Neuronal stem cell (in vitro differentiated cells): ENCODE data around the gene CD276.

Experiments
- DNase-seq: peaks from one replicate; pipeline ENCODE4 v3.0.0-alpha.2; 2013; ENCODE audit warnings: low spot score
- H2AFZ ChIP-seq: one replicate; pipeline ENCODE4 v1.6.1; 2013; ENCODE audit warnings: mild to moderate bottlenecking, low read length, inconsistent platforms
- H2AK5ac ChIP-seq: 2 replicates; pipeline ENCODE4 v1.6.1; 2013; ENCODE audit warnings: low read depth, mild to moderate bottlenecking, inconsistent platforms, low read length, moderate library complexity, mixed read lengths
- H2BK120ac ChIP-seq: 2 replicates; pipeline ENCODE4 v1.6.1; 2013; ENCODE audit warnings: low read depth, mild to moderate bottlenecking, inconsistent platforms, low read length, moderate library complexity, mixed read lengths
- H2BK12ac ChIP-seq: one replicate; pipeline ENCODE4 v1.6.1; 2013; ENCODE audit warnings: low read length, inconsistent platforms
- H2BK15ac ChIP-seq: 2 replicates; pipeline ENCODE4 v1.6.1; 2013; ENCODE audit warnings: mild to moderate bottlenecking, low read length, inconsistent platforms, mixed read lengths
- H2BK5ac ChIP-seq: one replicate; pipeline ENCODE4 v1.6.1; 2013; ENCODE audit warnings: inconsistent platforms, mild to moderate bottlenecking, low read length, moderate library complexity
- H3K14ac ChIP-seq: one replicate; pipeline ENCODE4 v1.6.1; 2013; ENCODE audit warnings: low read length, inconsistent platforms
- H3K18ac ChIP-seq: 2 replicates; pipeline ENCODE4 v1.6.1; 2013; ENCODE audit warnings: low read length, inconsistent platforms
- H3K23ac ChIP-seq: 2 replicates; pipeline ENCODE4 v1.6.1; 2013; ENCODE audit warnings: low read depth, mild to moderate bottlenecking, mixed read lengths, low read length, inconsistent platforms; ENCODE audit not compliant: poor library complexity
- H3K27ac ChIP-seq: replicated peaks from 3 replicates; pipeline ENCODE4 v1.5.1; 2013; ENCODE audit warnings: low read length, inconsistent platforms
- H3K27me3 ChIP-seq, 3 experiments: 2 replicates each; pipeline ENCODE4 v1.6.1; 2013; ENCODE audit warnings: low read length in 3 of 3, mild to moderate bottlenecking in 2 of 3, inconsistent platforms in 1 of 3, low read depth in 1 of 3, mixed read lengths in 1 of 3, moderate library complexity in 1 of 3; ENCODE audit not compliant: control insufficient read depth in 3 of 3, insufficient read depth in 3 of 3
- H3K36me3 ChIP-seq, 2 donors: replicated peaks in 1 of 2; 2 replicates each; pipeline ENCODE4 v1.6.1; 2013; ENCODE audit warnings: low read length in 2 of 2; ENCODE audit not compliant: control insufficient read depth in 2 of 2, insufficient read depth in 2 of 2
- H3K4ac ChIP-seq: 2 replicates; pipeline ENCODE4 v1.6.1; 2013; ENCODE audit warnings: inconsistent platforms, mild to moderate bottlenecking, low read length, moderate library complexity
- H3K4me1 ChIP-seq, 2 donors: 1 replicate in 1 of 2; 2 replicates in 1 of 2; pipeline ENCODE4 v1.6.1; 2013; ENCODE audit warnings: low read length in 2 of 2, low read depth in 1 of 2; ENCODE audit not compliant: control insufficient read depth in 2 of 2, insufficient read depth in 1 of 2
- H3K4me2 ChIP-seq: one replicate; pipeline ENCODE4 v1.6.1; 2013; ENCODE audit warnings: mild to moderate bottlenecking, low read length, inconsistent platforms; ENCODE audit not compliant: insufficient read depth, poor library complexity, severe bottlenecking
- H3K4me3 ChIP-seq, 2 donors: 2 replicates each; pipeline ENCODE4 v1.5.1; 2013; ENCODE audit warnings: low read length in 2 of 2, mild to moderate bottlenecking in 2 of 2, inconsistent platforms in 1 of 2, moderate library complexity in 1 of 2
- H3K79me1 ChIP-seq: one replicate; pipeline ENCODE4 v1.6.1; 2013; ENCODE audit warnings: low read depth, mild to moderate bottlenecking, inconsistent platforms, low read length, moderate library complexity
- H3K9ac ChIP-seq: one replicate; pipeline ENCODE4 v1.6.1; 2013; ENCODE audit warnings: mild to moderate bottlenecking, low read depth, low read length, inconsistent platforms; ENCODE audit not compliant: poor library complexity
- H3K9me3 ChIP-seq, 2 donors: replicated peaks in 1 of 2; 2 replicates each; pipeline versions ENCODE3 to v1.6.1; 2013; ENCODE audit warnings: low read length in 2 of 2, mild to moderate bottlenecking in 2 of 2, inconsistent platforms in 1 of 2, low read depth in 1 of 2, mixed read lengths in 1 of 2, moderate library complexity in 1 of 2; ENCODE audit not compliant: control insufficient read depth in 2 of 2, insufficient read depth in 1 of 2
- H4K8ac ChIP-seq: one replicate; pipeline ENCODE4 v1.6.1; 2013; ENCODE audit warnings: low read depth, mild to moderate bottlenecking, inconsistent platforms, low read length, moderate library complexity
- H4K91ac ChIP-seq: one replicate; pipeline ENCODE4 v1.6.1; 2013; ENCODE audit warnings: low read length, low read depth, mild to moderate bottlenecking, inconsistent platforms; ENCODE audit not compliant: poor library complexity
- WGBS, 2 donors: extraction: QIAGEN DNeasy Blood & Tissue Kit; methylation state at CpG; one replicate each; pipeline ENCODE4 v1.1.7; 2013; ENCODE audit warnings: missing lambda C conversion rate in 2 of 2, mixed read lengths in 1 of 2; ENCODE audit not compliant: insufficient read length in 2 of 2, insufficient replicate concordance in 1 of 2; ENCODE audit errors: extremely low coverage in 2 of 2; 5-methylcytosine and 5-hydroxymethylcytosine counted together

Gene CD276

GRCh38 chr15:73680549-73680948 is 3.6 kb upstream of the CD276 start:
- no peaks in the 10 kb centered on the region for H3K9me3 ChIP-seq
- no peak overlapping the region for H3K9ac ChIP-seq
- H2BK15ac ChIP-seq: no peak overlapping the region
- H3K27me3 ChIP-seq: peaks cover 0 to 13% (median 0%) of the 10 kb centered on the region in 3 experiments
- no peak overlapping the region for H2BK120ac ChIP-seq
- no peak overlapping the region for H2AFZ ChIP-seq
- H2AK5ac ChIP-seq: no peak overlapping the region
- no peak overlapping the region for H3K14ac ChIP-seq
- no peak for DNase-seq
- H3K18ac ChIP-seq: no peak overlapping the region
- H3K4me3 ChIP-seq: no peak overlapping the region
- no peak overlapping the region for H3K23ac ChIP-seq
- no peak overlapping the region for H3K4me2 ChIP-seq
- H3K79me1 ChIP-seq: no peaks in the 10 kb centered on the region
- H3K27ac ChIP-seq: no peak overlapping the region
- no CpG with 5 or more reads among the region's 2 CpGs for WGBS, 2 donors
- peaks cover under 1 to 5% of the 10 kb centered on the region in 2 donors for H3K4me1 ChIP-seq
- H3K36me3 ChIP-seq: no peaks in the 10 kb centered on the region
- no peak overlapping the region for H2BK12ac ChIP-seq
- no peak overlapping the region for H3K4ac ChIP-seq
- H2BK5ac ChIP-seq: no peak overlapping the region
- no peak overlapping the region for H4K91ac ChIP-seq
- no peak overlapping the region for H4K8ac ChIP-seq

- Histone ChIP-seq H3K4me3 (no peak overlapping the region), H3K79me1 (no peaks in the 10 kb centered on the region), H2BK120ac (no peak overlapping the region), H2AK5ac (no peak overlapping the region), H3K4me2 (no peak overlapping the region), H3K27me3 (peaks cover 0 to 10% (median 0%) of the 10 kb centered on the region in 3 experiments), H3K36me3 (no peaks in the 10 kb centered on the region), H4K91ac (no peak overlapping the region), H3K27ac (no peak overlapping the region), H2BK5ac (no peak overlapping the region), H2AFZ (peak overlapping the region; percentile 24), H4K8ac (no peak overlapping the region), H3K9me3 (no peaks in the 10 kb centered on the region), H3K9ac (no peak overlapping the region), H3K4ac (no peak overlapping the region), H3K14ac (no peak overlapping the region), H3K23ac (no peak overlapping the region), H3K18ac (no peak overlapping the region), H3K4me1 (peaks cover 6 to 10% of the 10 kb centered on the region in 2 donors), H2BK15ac (no peak overlapping the region), H2BK12ac (no peak overlapping the region)
- DNase-seq: no peak
- no CpG with 5 or more reads among the region's 3 CpGs for WGBS, 2 donors
These were observed 3.1 kb upstream of the CD276 start for GRCh38 chr15:73681063-73681462.

GRCh38 chr15:73681856-73682599 is 2.2 kb upstream of the CD276 start:
- Histone ChIP-seq H2BK120ac (no peak overlapping the region), H3K18ac (no peak overlapping the region), H3K4me2 (no peak overlapping the region), H3K36me3 (no peaks in the 10 kb centered on the region), H2AFZ (no peak overlapping the region), H3K4me3 (no peak overlapping the region), H3K79me1 (peaks cover 1% of the 10 kb centered on the region), H2AK5ac (no peak overlapping the region), H3K27me3 (peaks cover 0 to 10% (median 0%) of the 10 kb centered on the region in 3 experiments), H3K23ac (no peak overlapping the region), H3K4ac (no peak overlapping the region), H3K4me1 (peaks cover 15 to 20% of the 10 kb centered on the region in 2 donors), H4K91ac (no peak overlapping the region), H3K9ac (no peak overlapping the region), H2BK15ac (peak overlapping the region; percentile 28), H3K9me3 (no peaks in the 10 kb centered on the region), H3K14ac (no peak overlapping the region), H4K8ac (no peak overlapping the region), H2BK5ac (no peak overlapping the region), H2BK12ac (peak overlapping the region; percentile 7), H3K27ac (no peak overlapping the region)
- WGBS, 2 donors: no CpG with 5 or more reads among the region's 3 CpGs
- no peak for DNase-seq

GRCh38 chr15:73682600-73683090 is 1.5 kb upstream of the CD276 start:
- no peak for DNase-seq
- no peak overlapping the region for H4K91ac ChIP-seq

More at GRCh38 chr15:73682600-73683090, 1.5 kb upstream of the CD276 start:
- peaks cover 16 to 25% of the 10 kb centered on the region in 2 donors for H3K4me1 ChIP-seq
- H3K4me3 ChIP-seq: no peak overlapping the region
- H3K4me2 ChIP-seq: no peak overlapping the region
- no peak overlapping the region for H3K27ac ChIP-seq
- H3K23ac ChIP-seq: no peak overlapping the region
- no peak overlapping the region for H2AFZ ChIP-seq
- H3K36me3 ChIP-seq: no peaks in the 10 kb centered on the region
- no peak overlapping the region for H4K8ac ChIP-seq
- peaks cover 0 to 10% (median 0%) of the 10 kb centered on the region in 3 experiments for H3K27me3 ChIP-seq
- peak overlapping the region; percentile 7 for H2BK12ac ChIP-seq
- H2AK5ac ChIP-seq: no peak overlapping the region
- no CpG with 5 or more reads among the region's 14 CpGs for WGBS, 2 donors
- no peak overlapping the region for H3K4ac ChIP-seq
- no peak overlapping the region for H2BK5ac ChIP-seq
- peaks cover 5% of the 10 kb centered on the region for H3K79me1 ChIP-seq
- no peak overlapping the region for H2BK120ac ChIP-seq
- no peak overlapping the region for H3K14ac ChIP-seq
- H2BK15ac ChIP-seq: peak overlapping the region; percentile 28
- H3K18ac ChIP-seq: no peak overlapping the region
- H3K9ac ChIP-seq: no peak overlapping the region
- H3K9me3 ChIP-seq: no peaks in the 10 kb centered on the region
